Tongue (tissue), 2 donors: ENCODE data around the gene HOXA13. TPM values are rescaled to one million over a fixed set of nuclear protein-coding genes. Genes with fewer than 3 reads are reported as not detected.
A peak's percentile ranks its signal among the peaks of the same experiment; 100 is the strongest.

Experiments used
- DNase-seq: peaks from one replicate; pipeline ENCODE4 v3.0.0-alpha.2; 2015
- total RNA-seq: library from RNA; depleted of rRNA; stranded (reverse); fragments of >200 nt; gene quantifications from one replicate; pipeline ENCODE4 v1.2.3, GENCODE V29; 2014

HOXA13 gene
- total RNA-seq, 1 donor from 2014 or later: not detected

DNA sequence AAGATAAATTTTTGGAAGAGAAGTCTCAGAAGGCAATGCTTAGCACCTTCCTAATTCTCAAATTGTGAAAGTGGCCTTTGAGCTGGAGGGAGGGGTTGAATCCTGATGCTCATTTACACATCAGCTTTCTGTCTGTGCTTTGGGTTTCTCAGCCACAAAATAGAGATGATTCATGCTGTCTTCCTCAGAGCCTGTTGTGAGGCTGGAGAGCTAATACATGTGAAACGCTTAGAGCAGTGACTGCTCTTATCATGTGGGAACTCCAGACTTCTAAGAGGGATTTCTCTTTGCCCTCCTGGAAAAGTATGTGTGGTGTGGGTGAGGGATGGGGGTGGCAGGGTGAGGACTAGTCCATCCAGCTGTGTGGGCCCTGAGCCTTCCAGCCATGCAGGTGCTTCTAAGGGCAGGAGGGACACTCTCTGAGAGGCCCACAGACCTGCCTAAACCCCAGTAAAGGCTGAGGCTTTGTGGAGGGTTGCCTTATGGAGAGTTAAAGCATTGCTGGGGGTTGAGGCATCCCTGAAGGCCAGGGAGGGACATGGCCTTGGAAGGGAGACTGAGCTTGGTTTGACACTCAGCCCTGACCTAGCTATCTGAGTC is 37.9 kb upstream of the HOXA13 start:
- no peak for DNase-seq

DNA sequence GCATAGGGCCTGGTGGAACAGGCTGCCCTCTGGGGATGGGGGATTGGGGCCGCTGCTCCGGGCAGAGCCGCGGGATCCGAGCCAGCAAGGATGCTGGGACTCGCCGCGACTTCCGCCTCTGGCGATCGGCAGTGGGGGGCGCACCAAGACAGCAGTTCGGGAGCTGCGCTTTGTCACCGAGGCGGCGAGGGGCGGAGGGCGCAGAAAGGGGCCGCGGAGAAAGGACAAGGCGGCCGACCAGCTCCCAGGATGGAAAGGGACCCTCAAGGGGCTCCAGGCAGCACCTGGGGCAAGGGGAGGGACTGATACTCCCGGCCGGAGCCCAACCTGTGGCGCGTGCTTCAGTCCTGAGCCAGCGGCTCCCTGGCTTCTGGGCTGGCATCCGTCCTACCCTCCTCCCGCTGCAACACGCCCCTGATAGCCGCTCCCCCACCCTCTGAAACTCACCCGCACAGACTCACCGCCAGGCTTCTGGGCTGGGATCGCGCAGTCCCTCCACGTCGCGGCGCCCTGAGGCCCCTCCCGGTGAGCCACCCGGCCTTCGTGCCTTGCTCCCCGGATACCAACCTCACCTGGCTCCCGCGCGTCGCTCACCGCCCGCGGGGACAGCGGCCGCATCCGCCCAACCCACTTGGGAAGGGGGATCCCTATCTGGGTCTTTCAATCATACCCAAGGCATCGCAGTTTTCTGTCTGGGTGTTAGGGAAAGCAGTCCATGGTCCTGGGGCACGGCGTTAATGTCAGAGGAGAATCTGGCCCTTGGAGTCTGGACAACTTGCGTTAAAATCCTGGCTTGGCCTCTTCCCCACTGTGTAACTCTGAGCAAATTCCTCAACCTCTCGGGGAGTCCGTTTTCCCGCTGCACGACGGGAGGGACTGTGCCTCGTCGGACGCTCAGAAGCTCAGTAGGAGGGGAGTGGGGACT is 35.8 kb upstream of the HOXA13 start:
- DNase-seq: peak; percentile 70

DNA sequence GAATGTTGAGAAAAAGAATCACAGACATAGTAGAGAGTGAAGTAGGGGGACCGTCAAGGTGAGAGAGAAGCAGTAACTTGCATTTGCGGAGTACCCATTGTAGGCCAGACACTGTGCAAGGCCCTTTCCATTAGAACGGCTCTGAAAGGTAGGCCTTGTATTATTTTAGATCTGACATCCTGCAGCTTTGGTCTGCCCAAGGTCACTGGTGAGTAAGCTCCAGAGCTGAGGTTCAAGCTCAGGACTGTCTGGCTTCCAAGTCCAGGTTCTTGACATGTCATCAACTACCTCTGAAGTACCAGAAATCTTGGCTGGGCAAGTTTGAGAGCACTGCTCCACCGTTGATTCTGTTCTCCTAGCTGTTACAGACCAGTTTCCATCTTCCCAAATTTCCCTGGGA is 29.6 kb upstream of the HOXA13 start:
- DNase-seq: no peak

DNA sequence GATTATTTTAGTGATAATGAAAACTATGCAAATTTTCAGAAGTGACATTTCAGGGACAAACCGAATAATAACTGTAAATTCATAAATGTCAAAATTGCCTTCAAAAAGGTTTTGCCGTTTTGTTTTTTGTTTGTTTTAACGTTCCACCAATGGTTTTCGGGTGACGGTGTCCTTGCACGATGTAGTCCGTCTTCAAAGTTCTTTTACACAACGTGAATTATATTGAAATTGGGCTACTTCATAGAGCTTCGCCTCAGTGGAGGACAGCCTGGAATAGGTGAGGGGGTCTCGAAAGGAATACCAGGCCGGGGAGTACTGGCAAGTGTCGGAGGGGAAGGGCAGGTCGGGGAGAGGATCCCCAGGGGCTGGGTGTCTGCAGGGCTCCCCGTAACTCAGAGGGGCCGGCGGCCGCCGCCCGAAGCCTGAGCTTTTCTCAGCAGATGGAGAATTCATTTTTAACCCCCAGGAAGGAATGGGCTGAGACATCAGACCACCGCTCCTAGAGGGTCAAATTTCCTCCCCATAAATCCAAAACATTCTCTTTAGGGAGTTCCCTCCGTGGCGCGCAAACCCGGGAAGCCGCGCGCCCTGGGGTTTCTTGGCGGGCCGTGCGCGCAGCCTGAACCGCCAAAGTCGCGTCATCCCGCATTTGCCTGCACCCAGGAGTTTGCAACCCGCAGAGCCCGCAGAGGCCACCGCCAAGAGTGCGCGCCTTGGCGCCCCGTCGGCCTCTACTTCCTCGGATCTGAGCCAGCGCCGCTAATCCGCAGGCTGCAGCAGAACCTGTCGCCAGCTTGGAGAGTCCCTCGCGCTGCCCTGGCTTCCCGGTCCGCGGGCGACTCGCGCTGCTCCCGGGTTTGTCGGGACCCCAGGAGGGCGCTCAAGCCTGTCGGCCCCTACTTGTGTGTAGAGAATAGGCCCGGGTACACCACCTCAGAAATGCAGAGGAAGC is 25.4 kb upstream of the HOXA13 start:
- DNase-seq: no peak

DNA sequence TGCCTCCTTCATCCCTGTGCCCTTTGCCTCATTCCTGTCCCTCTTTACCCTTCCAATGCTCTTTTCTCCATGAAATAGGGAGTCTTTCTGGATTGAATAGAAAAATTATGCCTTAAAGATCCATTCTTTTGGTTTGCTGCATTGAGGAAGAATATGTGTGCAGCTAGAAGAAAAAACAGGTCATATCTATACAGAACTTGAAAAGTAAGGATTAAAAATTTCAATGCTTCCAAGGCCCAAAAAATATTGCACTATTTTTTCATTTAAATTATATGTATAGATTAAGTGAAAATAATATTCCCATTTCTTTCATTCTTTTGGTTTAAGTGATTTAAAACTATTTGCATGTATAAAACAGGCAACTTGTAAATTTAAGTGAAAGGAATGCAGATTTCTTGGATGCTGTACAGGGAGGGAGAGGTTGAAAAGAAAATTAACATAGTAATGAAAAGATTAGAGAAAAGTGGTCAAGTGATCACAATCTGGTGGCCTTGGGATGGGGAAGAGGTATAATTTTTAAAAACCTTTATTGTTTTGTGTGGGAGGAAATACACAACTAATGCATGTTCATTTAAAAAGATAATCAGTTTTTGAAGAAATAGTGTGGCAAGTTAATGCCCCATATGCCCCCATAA is 24.2 kb upstream of the HOXA13 start:
- no peak for DNase-seq

DNA sequence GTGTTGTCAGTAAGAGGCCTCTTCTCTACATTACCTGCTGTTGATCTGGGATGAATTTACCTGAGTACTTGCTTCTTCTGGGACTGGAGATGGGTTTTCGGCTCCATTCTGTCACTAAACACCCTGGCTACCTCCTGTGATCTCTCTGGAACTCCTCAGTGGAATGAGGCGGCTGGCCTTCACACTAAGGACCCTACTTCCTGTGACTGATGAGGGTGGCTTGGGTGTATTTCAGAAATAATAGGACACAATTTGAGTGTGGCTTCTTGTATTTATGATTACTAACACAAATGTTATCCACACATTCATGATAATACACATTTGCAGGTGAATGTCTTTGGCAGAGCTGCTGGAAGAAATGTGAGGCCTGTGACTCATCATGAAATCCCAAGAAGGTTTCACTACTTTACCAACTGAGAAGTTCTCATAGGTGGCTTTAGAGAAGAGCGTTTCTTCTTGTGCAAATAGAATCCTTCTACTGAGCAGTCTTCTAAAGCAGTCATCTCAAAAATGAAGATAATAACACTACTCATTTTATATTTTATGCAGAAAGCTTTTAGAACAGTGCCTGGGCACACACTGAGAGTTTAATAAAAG is 21.4 kb upstream of the HOXA13 start:
- DNase-seq: no peak

DNA sequence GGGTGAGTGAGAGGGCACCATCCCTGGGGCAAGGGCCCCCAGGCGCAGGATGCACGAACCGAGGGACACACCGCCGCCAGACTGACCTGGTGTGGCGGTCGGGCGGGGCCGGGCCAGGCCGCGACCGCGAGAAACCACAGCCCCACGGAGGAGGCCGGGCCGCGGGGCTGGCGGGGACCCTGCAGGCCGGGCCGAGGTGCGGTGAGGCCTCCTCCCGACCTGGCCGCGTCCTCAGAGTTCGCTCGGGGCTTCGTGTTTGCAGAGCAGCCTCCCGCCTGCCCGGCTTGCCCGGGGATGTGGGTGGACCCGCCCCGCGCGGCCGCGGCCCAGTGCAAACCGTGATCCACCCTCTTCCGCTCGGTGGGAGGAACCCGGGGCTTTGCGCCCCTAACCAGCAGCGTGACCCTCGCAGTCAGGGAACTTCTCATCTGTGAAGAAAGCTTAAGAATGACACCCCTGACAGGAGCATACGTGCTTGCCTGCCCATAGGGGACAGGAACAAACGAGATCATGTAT is 20.6 kb upstream of the HOXA13 start:
- no peak for DNase-seq

DNA sequence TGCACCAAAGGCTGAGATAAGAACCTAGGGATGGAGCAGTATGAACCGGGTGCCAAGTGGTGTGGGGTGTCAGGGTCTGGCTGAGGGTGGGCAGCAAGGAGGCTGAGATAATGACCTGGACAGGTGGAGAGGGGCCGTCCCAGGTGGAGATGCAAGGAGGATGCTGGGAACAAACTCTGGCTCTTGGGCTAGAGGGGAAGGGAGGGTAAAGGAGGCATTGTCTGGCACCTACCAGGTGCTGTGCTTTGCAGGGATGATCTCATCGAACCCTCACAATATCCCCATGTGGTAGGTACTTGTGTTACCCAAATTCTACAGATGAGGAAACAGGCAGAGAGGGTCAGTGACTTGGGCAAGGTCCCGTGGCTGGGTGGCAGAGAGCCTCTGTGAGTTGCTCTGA is 19.9 kb upstream of the HOXA13 start:
- no peak for DNase-seq

DNA sequence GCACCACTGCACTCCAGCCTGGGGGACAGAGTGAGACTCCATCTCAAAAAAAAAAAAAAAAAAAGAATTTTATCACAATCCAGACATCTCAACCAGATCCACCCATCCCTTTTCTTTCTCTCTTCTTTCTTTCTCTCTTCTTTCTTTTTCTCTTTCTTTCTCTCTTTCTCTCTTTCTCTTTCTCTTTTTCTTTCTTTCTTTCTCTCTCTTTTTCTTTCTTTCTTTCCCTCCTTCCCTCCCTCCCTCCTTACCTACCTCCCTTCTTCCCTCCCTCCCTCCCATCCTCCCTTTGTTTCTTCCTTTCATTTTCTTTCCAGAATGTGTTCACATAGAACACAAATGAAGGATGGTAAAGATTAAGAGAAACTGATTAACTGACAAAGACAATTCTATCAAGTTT is 18.1 kb upstream of the HOXA13 start:
- DNase-seq: no peak

DNA sequence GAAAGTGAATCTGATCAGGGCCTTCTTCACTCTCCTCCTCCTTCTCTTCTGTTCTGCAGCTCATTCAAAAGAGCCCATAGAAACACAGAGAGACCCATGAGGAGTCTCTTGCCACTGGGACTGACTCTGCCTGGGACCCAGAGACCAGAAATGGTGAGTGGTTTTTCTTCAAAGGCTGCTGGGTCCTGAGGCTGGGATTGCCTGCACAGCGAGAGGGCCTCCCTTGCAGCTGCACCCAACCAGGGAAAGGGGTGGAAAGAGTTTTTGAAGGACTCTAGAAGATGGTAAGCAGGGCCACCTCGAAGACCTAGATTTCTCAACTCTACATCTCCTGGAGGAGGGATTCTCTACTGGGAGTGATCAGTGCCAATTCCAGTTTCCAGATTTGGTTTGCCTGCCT is 15.5 kb upstream of the HOXA13 start:
- no peak for DNase-seq

DNA sequence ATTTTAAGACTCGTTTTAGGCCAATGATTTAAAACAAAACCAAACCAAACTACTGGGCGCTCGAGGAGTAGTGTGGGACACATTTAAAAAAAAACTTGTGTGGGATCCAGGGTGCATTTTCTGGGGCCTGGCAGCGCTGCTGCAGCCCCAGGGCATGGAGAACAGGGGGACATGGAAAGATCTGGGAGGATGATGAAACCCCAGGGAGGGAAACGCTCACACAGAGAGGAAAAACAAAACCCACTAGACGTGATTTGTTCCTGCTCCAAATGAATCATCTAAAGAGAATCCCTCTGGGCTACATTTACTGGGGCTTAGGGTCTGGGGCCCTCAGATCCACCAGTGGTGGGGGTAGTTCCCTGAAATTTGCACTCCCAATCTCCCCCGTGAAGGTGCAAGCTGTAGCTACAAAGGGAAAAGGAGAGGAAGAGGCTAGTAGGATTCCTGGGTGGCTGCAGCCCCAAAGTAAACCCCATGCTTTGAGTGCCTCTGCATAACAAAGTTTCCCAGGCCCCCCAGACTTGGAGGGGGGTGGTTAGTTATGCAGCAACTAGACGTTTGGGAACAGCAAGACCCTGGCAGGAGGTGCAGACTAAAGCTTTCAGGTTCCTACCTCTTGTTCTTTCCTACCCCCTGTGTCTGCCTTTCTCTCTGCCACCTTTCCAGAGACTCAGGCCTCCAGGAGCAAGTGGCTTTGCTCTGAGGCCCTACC is 14.5 kb upstream of the HOXA13 start:
- DNase-seq: no peak

DNA sequence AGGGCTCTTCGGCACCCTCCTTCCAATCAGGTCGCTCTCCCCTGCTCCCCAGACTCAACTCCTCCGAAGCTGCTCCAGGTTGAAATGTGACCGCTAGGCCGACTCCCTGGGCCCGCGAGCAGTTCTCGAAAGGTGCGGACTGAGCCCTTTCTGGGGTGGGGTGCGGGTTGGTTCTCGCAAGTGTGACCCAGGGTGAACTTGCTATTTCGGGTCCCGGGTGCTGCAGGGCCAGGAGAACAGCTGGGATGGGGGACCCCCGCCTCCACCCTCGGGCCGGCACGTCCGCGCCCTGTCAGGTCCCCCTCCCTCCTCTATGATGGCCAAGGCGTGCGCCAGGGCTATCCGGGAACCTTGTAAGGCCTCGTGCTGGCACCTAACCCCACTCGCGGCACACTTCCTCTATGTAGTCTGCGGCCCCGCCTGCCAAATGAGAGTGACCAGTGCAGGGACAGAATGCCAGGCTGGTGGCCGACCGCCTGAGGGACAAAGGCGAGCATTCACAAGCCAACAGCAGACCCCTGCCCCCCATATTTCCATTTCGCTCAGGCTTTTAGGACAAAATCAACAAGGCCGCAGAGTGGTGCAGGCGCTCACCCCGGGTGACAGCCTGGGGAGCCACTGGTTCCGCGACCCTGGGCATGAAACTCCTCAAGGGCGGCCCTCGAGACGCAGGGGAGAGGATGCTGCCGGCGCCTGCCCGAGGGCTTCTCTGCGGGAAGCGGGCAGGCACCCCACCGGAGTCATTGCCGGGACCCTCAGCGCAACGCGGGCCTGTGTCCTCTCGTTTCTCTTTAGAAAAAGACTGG is 13.7 kb upstream of the HOXA13 start:
- no peak for DNase-seq

DNA sequence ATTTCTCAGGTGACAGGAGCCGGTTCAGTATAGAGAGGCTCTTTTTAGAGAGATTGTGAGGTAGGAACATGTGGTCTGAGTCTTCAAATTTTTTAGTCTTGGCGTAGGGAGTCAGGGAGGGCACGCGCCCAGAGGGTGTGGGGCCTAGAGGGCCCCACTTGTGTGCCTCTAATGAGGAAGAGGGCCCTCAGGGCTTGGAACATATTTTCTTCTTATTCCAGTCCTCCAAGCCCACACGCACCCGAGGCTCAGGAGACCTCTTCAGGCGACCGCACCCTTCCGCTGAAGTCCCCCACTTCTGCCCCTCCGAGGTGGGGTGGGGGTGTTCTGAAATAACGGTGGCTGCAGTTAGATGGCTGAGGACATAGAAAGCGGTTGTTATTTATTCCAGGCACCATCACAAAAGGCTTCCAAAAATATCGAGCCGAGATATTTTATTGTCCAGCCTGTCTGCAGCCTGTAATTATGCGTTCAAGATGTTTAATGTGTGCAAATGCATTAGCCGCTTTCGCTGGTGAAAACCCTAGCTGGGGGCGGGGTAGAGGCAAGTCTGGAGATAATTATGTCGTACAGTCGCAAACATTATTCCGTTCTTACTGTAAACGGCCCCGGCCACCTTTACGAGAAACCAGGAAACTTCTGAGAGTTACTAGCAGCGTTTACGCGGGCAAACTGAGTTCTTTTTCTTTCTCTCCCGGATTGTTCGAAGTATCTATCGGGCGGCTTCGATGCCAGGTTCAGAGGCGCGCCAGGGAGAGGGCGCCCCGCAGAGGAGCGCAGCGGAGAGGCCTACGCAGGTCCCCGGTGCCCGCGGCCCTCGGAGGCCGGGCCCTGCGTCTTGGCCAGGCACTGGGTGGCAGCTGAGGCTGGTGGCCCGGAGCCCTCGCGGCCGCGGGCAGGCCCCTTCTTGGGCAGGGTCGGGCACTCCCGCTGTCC is 12.9 kb upstream of the HOXA13 start:
- peak; percentile 22 for DNase-seq

DNA sequence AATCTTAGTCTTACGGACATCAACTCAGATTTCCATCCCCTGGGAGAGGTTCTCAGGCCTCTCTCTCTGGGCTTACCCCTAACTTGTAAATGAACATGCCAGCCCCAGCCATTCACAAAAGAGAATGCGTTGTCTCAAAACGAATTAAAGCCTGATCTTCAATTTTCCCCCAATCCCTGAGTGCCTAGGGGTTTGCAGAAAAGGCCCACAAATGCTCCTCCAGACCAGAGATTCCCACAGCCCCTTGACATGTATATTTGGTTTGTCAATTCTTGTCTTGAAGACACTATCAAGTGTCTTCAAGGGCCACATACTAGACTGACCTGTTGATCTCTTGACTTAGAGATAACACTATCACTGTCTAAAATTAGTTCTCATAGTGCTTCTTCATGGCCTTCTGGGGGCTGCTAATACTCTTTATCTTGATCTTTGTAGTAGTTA is 11.9 kb upstream of the HOXA13 start:
- DNase-seq: no peak

DNA sequence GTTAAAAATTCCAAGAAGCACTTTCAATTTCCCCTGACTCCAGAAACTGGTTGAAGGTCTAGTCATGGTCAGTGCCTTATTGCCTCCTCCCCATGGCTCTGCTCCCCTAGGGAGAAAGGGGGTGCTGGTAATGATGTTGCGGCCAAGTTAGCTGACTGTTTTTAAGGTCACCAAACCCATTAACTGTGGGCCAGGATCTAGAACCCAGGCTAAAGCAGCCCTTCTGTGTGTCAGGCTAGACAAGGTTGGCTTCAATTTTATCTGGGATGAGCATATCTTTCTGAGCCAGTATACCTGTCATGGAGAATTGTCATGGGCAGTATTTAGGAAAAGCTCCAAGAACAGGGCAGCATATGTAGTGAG is 11.2 kb upstream of the HOXA13 start:
- no peak for DNase-seq

DNA sequence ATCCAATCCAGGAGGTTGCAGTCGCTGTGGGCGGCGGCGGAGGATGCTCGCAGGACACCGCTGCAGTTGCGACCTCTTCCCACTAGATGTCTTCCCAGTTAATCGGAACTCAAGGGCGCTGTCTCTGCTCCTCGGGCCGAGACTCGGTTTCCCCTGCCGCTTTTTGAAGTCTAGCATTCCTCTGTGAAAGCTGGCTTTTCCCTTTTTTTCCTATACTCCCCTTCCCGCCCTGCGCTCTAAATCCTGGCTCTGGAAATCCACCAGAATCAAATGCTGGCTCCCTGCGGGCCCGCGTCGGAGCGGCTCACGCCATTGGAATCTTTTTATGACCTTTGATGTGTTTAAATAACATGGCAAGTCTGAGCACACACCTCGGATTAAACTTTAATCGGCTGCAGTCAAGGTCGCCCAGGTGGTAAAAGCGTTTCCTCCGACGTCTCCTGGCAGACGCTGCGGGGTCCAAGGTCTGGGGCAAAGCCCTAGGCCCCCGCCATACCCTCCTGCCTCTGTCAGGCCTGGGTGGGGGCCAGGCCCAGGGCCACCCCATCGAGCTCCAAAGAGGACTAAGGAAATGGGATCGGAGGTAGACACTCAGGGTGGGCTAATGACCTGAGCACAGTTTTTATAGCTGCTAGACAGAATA is 10.7 kb upstream of the HOXA13 start:
- DNase-seq: peak; percentile 65

DNA sequence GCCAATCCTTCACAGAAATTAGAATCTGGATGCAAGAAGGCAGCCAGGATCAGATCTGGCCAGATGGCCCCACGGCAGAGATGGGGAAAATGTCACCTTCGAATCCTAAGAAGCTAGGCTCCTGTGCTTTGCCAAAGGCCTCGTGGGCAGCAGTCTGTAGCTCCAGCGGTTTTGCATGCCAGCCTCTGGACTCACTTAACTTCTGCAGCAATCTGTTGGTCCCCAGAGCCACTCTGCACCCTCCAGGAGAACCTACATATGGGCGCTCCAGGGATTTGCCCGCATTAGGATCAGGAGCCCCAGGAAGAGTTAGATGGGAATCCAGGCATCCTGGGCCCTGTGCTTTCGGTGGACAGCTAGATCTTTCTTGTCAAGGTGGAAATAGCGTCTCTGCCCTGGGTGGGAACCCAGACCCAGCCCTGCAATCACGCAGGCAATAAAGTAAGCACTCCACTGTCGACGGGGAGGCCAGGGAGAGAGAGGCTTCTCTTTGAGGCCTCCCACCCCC is 10.1 kb upstream of the HOXA13 start:
- no peak for DNase-seq

DNA sequence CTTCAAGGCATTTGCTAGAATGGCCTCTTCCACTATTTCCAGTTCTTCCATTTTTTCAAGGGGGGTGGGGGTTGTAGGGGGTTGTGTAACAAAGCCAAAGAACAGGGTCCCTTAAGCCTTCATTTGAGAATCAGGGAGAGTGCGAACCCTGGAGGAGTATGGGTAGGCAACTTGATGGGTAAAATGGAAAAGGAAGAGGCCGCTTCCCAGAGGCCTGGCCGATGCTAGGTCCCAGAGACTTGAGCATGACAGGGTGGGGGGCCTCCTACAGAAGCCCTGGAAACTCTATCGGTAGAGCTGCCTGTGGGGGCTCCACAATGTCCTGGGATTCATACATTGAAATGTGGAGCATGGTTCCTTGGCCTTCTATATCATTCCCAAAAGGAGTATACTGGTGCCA is 9.1 kb upstream of the HOXA13 start:
- DNase-seq: no peak
